HG03280 (cell line): Measurements from ENCODE around the gene TNPO3.
"Not testable (repeated sequence)": the region's sequence is repeated elsewhere in the genome, so short reads cannot be mapped to it uniquely, and the experiment has no call there.

Source experiments
- ATAC-seq: cut with Tn5 transposase; IDR thresholded peaks from one replicate; pipeline ENCODE4 v1.9.1; 2021; ENCODE audit warnings: mild to moderate bottlenecking, moderate library complexity; ENCODE audit not compliant: unreplicated experiment

Gene TNPO3

DNA sequence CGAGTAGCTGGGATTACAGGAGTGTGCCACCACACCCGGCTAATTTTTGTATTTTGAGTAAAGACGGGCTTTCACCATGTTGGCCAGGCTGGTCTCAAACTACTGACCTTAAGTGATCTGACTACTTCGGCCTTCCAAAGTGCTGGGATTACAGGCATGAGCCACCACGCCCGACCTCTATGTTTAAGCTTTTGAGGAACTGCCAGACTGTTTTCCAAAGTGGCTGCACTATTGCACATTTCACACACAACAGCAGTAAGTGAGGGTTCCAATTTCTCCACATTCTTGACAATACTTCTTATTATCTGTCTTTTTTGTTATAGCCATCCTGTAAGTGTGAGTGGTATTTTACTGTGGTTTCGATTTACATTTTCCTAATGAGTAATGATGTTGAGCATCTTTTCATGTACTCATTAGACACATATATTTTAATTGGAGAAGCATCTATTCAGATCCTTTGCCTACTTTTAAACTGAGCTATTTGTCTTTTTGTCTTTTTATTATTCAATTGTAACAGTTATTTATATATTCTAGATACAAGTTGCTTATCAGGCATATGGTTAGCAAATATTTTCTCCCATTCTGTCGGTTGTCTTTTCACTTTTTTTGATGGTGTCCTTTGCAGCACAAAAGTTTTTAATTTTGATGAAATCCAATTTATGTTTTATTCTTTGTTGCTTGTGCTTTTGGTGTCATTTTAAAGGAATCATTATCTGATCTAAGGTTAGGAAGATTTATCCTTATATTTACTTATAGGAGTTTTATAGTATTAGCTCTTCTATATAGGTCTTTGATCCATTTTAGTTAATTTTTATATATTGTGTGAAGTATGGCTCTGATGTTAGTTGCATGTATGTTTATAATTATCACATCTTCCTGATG is 130.0 kb downstream of the TNPO3 start:
- no peak for ATAC-seq

DNA sequence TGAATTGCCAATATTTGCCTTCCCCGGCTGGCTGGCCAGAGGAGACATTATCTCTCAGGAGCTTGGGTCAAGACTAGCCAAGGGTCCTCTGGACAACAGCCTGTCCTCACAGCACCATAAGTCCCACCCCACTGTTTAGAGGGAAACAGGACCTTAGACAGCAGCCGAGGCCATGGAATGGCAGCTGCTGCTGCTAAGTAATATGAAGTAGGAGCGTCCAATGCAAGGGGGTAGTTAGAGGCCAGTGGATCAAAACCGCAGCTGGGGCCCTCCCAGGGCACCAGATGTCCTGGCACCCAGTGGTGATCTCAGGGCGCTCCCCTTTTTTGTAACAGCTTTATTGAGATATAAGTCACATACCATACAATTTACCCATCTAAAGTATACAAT is 131.5 kb downstream of the TNPO3 start:
- no peak for ATAC-seq

- no peak for ATAC-seq
Measured at GRCh38 chr7:128922496-128923410, 132.2 kb downstream of the TNPO3 start.

DNA sequence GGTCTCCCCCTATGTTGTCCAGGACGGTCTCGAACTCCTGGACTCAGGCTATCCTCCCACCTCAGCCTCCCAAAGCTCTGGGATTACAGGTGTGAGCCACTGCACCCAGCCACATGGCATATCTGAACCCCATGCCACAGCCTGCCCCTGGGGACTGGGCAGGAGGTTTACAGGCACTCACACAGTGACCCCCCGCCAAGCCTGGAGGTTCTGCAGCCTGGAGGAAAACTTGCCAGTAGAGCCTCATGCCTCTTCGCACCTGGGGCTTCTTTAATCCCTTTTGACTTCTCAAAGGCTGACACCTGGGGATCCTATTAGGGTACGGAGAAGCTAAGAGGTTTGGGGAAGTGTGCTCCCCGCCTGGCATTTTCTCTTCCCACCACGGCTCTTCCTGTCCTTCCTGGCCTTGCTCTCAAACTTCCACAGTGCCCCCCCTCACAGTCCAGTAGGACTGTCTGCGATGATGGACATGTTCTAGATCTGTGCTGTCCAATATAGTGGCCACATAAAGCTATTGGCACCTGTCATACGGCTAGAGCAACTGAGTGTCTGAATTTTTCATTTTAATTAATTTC is 133.0 kb downstream of the TNPO3 start:
- ATAC-seq = no peak

DNA sequence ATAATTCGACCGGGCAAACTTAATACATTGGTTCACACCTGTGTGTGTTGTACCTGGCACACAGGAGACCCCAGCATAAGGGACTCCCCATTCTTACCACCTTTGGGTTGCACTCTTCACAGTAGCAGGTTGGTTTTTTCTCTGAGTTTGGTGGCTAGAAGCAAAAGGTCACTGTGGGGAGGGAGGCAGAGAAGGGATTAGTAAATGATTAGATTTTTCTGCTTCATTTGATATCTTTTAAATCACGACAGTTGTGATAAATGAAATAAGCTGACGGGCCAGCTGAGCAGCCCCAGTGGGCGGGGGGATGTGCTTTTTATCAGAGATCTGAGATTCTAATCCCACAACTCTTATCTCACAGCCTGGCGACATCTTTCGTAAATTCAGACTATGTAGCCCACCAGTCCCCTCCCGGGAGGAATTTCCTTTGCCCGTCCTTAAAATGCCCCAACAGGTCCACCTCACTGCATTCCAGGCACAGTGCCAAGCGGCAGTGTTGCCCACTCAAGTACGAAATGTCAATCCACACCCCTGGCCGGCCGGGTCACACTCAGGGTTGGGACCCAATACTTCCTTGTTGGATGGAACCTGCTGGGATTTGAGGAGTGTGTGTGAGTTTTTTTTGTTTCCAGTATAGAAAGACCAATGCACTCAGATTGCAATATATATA is 133.9 kb downstream of the TNPO3 start:
- no peak for ATAC-seq

DNA sequence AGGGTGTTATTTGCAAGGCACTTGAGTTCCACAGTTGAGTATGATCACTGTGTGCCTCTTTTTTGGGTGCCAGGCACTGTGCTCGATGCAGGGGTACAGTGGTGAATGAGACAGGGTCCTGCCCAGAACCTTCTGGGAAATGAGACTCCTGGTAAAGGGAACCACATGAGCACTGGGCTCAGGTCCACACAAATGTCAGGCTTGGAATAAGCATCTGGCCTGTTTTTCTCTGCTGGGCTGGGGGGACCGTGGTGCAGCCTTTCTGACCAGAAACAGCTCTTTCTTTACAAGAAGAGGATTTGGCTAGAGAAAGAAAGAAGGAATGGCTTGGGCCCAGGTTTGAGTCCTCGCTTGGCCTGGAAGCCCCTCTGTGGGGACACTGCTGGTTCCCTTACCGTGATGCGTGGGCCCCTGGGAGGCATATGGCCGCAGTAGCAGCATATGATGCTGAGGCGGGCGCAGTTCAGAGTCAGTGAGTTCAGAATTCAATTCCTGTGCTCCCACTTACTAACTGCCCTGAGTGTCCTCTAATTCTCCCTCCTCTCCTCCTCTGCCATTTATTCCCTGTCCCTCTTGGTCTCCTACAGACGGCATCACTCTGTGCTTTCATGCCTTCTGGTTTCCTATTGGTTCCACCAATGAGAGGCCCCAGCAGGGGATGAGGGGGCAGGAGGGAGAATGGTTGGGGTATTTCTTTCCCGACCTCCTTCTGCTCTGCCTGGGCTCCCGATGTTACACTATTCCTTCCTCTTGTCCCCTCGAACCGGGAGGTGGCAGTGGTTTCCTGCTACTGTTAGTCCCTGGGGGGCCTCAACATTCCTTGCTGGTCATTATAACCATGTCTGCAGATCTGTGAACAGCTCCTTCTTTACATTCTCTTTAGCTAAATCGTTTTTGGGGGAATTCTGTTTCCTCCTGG is 134.8 kb downstream of the TNPO3 start:
- no peak for ATAC-seq

DNA sequence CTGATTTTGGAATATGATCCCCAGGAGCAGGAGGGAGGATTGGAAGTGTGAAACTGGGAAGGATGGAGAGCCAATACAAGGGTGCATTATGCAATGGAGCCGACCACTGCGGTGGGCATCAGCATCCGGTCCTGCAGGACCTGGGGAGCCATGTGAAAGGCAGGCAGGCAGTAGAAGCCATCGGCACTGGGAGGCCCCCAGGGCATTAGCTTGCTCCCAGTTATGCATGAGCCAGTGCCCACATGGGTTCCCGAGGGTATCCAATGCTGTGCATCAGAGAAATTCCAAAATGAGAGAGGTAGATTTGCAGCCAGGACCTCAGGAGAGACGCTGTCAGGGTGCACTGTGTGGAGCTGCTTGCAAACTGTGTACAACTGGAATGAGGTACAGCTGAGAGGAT is 135.7 kb downstream of the TNPO3 start:
- no peak for ATAC-seq

GRCh38 chr7:128918016-128918665 is 136.8 kb downstream of the TNPO3 start:
- ATAC-seq = no peak

- no peak for ATAC-seq
Measured at GRCh38 chr7:128917122-128917521, 137.8 kb downstream of the TNPO3 start.

GRCh38 chr7:128916643-128916915 is 138.3 kb downstream of the TNPO3 start:
- no peak for ATAC-seq

DNA sequence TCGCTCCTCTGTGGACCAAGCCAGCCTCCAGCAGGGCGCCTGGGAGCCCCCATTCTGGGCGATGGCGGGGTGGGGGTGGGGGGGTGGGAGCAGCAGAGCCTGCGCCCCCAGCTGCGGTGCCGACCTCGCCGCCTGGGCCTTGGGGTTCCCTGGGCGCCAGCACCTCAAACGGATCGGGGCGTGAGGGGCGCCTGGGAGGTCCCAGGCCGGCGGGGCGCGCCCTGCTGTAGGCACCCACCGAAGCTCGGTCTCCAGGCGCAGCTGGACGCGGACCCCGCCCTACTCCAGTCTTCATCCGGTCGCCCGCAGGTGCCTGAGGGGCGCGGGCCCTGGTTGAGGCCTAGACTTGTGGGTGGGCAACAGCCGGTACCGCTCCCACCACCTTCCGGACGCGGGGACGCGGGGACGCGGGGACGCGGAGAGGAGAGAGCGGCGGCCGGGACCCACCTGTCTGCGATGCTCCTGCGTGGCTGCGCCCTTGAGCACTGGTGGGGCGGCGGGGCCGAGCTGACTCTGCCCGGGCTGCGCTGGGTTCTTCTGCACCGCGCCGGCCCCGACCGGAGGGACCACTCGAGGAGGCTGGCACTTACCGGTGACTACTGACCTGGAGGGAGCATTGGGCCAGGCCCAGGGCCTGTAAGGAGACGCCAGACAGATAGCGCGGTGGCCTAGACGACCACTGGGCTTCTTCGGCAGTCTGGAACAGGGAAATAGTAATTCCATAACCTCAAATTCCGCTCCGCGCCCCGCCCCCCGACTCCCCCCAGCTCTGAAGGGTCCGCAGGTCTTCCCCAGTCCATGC is 138.9 kb downstream of the TNPO3 start:
- no peak for ATAC-seq

GRCh38 chr7:128915271-128915819 is 139.6 kb downstream of the TNPO3 start:
- ATAC-seq = no peak

- no peak for ATAC-seq
Measured at GRCh38 chr7:128914566-128915151, 140.3 kb downstream of the TNPO3 start.

DNA sequence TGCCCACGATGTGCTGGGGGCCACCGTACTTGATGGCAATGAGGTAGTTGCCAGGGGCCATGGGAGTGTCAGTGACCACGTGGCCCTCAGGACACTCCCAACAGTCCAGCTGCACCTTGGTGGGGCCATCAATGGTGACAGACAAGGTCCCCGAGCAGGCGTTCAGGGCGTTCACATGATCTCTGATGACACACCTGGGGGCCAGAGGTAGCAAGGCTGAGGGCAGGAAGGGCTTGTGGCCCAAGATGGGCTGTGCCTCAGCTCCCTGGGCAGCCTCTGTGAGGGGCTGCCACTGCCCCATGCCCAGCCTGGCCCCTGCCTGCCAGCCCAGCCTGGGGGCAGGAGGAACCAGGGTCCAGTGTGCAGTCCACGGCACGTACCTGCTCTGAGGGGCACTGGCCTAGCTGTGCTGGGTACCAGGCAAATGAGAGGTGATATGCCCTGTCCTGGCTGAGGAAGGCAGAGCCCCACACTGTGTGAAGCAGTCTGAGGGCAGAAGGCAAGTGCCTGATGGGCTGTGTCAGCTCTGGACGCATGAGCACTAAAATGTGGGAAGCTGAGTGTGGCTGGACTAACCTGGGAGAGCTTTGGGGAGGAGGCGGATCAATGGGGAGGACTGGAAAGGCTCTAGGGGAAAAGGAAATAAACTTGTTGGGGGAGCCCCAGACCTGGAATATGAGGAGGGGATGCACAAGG is 140.9 kb downstream of the TNPO3 start:
- ATAC-seq = no peak

DNA sequence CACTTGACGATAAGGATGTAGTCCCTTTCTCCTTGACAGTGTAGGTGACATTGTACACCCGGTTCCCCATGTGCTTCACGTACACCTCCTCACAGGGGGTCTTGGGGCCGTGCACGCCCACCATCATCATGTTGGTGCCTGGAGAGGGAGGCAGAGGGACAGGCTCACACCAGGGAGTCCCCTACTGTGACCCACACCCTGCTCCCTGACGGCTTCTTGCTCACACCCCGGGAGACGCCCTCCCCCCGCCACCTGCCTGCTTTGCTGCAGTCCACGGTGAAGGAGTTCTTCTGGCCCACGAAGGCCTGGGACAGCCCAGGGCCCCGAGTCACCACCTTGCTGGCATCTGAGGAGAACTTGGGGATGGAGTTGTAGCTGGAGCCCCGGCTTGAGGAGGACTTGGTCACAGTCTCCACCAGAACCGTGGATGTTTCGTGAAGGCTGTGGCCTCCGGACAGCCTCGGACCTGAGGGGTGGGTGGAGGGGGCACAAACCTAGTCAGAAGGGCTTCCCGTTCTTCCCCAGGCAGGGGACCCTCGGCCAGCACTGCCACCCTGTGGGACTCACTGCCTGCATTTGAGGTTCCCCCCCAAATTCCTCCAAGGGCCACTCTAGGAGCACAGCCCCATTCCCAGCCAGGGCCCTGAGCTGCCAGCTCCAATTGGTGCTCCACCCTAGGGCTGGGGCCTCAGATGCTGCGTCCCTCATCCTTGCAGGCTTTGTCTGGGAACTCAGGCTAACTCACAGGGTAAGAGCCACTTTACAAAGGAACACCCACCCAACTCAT is 142.0 kb downstream of the TNPO3 start:
- ATAC-seq = not testable (repeated sequence)

GRCh38 chr7:128912281-128912680 is 142.6 kb downstream of the TNPO3 start:
- ATAC-seq = no peak
